CD4-positive, alpha-beta T cell treated with Interleukin-4 for 4 hours (primary cell): ENCODE measurements around the gene PRKCZ.

ENCODE experiments used
- DNase-seq: peaks from one replicate; pipeline ENCODE4 v3.0.0-alpha.2; 2020

The PRKCZ gene

DNA sequence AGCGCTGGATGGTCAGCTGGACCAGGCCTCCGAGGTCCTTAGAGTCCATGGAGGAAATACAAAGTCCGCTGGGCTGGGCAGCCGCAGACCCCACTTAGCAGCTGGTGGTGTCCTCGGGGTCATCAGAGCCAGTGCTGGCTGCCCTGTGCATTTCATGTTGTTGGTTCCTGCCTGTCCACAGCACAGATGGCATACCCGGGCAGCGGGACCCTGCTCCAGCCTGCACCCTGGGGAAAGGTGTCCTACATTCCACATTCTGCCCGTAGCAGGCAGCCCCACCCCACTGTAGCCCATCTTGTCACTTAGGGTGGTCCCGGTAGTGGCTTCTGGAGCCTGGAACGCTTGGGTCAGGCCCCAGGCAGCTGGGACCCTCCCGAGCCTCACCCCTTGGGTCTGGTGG, 19.8 kb downstream of the PRKCZ start:
- DNase-seq = no peak

DNA sequence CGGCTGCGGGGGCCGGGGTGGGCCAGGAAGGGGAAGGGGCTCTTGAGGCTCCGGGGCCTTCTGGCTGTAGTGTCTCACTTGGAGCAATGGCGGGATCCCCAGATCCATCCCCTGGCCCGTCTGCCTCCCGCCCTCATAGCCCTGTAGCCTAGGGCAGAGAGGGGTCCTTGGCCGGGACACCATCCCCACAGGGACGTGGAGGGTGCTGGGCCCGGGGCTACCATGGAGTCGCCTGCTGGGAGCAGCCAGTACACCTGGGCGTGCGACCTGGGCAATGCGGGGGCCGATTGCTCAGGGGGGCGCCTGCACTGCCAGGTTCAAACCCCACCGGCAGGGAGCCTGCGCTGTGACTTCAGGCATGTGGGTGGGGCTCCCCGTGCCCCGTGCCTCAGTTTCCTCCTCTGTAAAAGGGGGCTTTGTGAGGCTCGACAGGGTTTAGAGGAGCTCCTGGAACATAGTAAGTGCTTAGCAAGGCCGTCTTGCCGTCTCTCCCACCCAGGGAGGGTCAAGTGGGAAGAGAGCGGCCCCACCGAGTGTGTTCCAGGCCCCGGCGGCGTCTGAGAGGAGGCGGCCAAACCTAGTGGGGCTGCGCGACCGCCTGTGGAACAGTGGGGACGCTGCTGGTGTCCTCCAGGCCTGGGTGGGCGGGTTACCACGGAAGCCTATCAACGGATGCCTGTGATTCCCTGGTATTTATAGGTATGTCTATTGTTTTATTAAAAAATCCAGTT, 20.8 kb downstream of the PRKCZ start:
- no peak for DNase-seq

DNA sequence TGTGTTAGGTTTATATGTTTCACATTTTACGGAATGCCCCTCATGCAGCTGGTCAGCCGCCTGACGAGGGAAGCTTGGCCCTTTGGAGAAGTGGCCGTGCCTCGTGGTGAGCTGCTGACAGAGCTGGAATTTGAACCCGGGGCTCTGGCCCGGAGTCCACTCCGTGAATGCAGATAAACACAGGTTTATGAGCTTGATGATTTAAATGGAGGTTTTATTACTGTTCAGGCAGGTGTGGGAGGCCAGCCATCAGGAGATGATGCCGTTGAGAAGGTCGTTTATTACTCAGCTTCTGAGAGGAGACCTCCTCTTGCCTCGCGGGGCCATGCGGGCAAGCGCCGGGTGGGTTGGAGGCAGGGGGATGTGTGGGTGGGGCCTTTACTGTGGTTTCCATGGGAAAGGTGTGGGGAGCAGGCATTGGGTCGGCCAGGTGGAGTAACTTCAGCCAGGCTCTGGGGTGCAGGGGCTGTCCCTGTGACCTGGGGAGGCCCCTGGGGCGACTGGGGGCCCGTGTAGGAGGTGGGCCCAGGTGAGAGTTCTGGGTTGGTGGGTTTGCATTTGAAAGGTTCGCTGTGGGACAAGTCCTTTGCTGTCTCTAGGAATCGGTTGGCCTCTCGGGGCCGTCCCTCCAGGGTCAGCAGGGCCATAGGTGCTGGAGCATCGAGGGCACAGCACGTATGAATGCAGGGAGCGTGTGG, 22.0 kb downstream of the PRKCZ start:
- no peak for DNase-seq

DNA sequence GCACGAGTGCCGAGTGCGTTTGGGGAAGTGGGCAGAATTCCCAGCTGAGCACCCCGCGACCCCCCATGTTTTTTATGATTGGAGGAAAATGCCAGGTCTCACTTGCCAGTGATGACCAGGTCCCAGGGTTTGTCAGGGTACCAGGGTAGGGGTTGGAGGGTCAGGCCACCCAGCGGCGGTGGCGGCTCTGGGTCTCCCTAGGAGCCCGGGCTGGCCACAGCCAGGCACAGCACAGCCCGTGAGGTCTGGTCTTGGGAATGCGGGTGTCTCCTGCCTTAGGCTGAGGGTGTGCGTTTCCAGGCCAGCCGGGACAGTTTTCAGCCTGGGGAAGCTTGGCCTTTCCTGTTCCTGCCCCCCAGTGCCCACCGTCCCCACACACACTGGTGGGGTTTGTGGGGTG, 22.7 kb downstream of the PRKCZ start:
- no peak for DNase-seq

DNA sequence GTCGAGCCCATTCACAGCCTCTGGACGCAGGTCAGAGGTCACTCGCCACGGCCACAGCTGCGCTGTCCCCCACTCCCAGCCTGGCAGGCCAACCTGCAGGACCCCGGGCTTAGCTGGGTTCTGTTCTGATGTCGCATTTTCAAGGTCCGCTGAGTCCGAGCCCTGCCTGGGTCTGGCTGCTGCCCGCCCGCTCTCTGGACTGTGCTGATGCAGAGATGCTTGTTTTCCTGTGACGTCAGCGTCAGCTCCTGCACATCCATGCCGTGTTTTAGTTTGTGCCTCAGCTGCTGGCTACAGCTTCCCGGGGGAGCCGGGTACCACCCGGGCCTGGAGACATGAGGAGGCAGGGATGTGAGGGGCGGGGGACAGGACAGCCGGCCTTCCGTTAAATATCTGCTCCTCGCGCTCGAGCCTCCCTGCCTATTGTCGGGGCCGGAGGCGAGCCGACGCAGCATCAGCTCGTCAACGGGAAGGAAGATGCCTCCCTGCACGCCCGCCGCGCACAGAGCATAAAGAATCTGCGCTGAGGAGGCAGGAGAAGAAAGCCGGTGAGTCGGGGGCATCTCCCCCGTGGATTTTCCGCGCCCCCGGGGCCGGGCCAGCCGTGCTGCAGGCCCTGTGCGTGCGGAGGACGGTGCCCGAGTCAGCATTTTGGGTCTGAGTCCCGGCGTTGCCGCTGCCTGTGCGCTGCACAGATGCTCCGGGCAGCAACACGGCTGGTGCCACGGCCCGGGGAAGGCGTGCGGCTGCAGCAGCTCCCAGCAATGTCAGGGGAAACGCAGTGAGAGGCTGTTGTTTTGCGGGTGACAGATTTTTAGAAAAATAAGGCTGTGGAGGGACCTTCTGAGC, 23.4 kb downstream of the PRKCZ start:
- DNase-seq = no peak

DNA sequence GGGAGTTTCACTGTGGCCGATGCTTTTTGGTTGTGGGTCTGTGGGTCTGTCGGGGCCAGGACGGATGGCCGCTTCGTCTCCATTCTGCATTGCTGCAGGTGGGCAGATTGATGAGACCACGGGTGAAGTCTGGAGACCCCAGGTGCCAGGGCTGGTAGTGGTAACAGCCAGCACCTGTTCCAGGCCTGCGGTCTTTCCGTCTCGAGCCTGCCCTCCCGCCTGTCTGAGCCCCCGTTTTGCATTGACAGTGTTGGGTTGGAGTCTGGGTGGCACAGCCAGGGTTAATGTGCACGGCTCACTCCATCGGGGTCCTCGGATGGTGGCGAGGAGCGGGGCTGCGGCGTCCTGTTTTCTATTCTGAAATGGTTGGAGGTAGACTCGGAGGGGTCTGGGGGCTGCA, 24.2 kb downstream of the PRKCZ start:
- DNase-seq = no peak

DNA sequence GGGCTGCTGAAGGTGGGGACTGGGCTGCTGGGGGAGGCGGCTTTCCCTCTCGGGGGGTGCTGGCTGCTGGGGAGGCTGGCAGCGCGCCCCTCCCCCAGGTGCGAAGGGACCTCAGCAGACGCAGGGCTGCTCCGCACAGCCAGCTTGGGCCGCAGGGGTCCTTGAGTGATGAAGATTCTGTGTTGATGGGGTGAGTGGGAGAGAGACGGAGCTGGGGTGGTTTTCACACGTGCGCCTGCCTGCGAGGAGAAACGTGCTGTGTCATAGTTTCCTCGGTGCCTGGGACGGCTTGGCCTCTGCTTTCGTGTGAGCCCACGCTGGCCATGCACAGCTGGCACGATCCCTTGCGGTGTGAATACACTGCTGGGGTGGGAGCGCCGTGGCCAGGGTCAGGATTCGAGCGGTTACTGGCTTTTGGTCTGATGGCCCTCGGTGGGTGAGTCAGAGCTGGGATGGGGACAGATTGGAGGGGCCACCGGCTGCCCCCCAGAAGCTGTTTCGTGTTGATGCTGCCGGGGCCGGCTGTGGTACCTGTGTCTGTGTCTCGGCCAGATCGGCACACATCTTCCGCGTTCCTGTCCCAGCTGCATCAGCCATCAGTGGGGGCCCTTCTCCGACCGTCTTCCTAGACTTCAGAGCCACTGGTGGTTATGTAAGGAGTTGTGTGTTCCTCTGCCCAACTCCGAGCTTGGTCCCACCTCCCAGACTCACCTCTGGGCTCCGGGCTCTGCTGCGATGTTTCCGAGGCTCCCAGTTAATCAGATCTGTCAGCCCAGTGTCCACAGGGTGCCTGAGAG, 24.9 kb downstream of the PRKCZ start:
- DNase-seq = no peak

DNA sequence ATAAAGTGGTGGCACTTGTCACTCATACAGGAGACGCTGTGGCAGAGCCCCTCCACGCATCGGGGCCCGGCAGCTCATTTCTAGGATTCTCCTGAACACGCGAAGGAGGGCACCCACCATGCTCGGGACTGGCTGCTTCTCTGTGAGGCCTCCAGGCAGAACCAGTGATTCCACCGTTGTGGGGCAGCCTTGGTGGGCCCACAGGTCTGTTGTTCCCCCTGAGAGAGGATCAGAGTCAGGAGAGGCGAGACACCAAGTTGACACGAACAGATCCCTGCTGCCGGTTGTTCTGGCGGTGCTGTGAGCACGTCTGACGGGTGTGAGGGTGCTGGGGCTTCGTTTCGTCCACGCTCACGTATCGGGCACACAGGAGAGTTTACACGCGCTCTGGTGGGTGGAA, 26.6 kb downstream of the PRKCZ start:
- no peak for DNase-seq

DNA sequence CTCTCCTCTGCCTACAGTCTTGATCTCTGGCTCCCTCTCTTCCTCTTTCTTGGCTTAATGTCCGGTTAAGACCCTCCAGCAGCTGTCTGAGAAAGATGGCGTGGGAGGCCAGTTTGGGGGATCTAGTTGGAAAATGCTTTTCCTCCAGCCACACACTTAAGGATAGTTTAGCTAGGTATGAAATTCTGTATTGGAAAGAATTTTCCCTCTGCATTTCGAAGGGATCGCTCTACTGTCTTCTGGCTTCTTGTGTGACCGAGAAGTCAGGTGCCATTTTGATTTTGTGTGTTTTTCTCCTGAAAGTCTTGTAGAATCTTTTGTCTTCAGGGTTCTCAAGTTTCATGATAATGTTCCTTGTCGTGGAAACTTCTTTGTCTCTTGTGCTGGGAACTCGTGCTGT, 28.0 kb downstream of the PRKCZ start:
- DNase-seq = no peak

DNA sequence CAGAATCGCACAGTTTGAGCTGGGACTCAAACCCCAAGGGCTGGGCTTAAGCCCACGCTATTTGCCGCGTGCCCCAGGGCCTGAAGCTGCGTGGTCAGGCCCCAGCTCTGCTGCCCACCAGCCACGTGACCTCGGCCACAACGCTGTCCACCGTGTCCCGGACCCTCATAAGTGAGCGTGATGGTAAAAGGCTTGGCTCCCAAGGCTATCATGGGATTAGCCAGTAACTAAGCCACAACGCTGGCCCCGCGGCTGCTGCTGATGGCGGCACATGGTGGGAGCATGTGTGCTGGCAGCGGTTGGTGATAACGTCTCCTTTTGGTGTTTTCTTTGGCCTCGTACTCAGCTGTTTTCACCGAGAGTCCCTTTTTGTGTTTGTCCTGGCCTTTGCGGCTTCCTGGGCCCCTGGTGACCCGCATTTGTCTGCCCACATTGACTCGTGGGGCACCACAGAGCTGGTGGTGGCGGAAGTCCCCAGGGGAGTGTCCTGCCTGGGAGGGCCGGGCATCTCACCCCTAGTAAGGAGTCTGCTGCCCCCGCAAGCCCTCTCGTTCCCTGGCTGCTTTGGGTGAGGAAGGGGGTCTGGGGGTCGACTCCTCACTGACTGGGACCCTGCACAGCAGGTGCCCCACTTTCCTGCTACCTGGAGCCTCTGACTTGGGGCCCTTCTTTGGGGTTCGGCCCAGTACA, 29.3 kb downstream of the PRKCZ start:
- DNase-seq = no peak

DNA sequence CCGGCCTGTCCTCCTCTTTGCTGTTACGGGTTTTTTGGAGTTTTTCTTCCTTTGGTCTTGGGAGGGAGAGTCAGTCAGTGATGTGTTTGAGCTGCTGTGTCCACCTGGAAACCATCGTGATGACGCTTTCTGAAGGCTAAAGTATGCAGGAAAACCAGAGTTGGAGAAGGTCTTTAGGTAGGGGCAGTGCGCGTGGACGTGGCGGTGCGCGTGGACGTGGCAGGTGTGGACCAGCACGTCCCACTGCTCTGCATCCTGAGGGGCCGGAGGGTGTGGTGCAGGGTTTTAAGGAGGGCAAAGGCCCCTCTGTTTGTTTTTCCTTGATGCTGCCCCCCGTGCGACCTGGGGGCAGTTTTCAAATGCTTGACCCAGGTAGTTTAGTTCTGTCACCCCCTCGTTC, 29.9 kb downstream of the PRKCZ start:
- DNase-seq = no peak

DNA sequence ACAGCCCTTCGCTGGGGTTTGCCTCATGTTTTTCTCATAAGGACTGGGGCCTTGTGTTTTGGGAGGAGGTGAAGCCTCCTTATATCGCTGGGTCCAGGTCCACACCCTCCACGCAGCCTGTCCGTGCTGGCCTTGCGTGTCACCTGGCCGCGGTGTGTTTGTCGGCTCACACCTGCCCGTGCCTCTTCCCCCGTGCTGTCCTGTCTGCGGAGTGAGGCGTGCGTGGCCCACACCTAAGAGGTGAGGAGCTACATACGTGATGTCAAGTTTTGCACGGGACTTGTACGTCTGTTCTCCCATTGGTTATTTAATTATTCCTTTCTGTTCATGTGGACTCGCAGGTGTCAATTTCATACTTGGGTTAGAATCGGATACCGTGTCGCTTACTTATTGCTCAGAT, 30.7 kb downstream of the PRKCZ start:
- DNase-seq = no peak

DNA sequence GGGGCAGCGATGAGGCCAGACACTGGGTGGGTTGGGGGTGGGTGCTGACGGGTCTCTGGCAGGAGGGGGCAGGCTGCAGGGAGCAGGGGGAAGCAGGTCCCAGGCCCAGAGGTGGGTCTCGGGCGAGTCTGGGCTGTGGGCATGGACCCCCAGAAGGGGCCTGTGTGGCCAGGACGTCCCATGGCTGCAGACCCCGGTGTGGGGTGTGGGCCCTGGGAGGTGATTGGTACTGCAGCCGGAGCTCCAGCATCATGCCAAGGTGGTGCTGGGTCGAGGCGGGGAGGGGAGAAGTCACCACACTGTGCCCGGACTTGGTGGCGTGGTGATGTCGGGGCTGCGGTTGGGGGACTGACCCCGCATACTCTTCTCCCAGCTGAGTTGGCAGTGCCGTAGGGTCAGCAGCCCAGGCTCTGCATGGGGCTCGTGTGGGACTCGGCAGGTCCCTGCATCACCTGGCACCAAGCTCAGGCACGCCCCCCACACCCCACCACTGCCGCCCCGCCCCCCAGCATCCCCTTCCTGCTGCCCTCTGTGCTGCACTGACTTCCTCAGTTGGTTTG, 31.2 kb downstream of the PRKCZ start:
- no peak for DNase-seq

DNA sequence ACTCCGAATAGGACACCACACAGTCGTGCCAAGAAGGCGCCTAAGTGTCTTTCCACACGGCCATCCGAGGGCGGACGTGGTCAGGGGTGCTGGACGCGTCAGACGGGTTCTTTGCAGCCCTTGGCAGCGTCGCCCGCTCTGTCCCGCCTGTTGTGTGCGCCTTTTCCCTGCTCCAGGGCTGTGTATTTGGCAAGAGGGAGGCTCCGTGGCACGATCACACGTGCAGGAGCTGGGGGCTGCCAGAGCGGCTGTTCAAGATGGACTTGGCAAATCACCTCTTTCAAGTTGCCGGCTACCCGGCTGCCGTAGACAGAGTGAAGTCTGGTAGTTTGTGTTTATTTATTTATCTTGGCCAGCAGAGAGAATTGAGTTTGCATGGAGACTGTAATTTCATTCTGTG, 31.9 kb downstream of the PRKCZ start:
- no peak for DNase-seq

DNA sequence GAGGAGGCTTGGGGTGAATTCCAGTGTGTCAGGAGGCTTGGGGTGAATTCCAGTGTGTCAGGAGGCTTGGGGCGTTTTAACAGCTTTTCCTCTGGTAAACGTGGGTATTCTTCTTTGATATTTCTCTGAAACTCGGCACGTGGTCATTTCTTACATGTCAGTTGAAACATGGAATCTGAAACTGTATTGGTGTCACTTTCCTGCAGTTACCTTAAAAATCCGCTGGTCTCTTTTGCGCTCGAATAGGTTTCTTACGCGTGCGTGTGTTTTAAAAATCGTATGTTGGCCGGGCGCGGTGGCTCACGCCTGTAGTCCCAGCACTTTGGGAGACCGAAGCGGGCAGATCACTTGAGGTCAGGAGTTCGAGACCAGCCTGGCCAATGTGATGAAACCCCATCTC, 33.5 kb downstream of the PRKCZ start:
- DNase-seq = no peak

DNA sequence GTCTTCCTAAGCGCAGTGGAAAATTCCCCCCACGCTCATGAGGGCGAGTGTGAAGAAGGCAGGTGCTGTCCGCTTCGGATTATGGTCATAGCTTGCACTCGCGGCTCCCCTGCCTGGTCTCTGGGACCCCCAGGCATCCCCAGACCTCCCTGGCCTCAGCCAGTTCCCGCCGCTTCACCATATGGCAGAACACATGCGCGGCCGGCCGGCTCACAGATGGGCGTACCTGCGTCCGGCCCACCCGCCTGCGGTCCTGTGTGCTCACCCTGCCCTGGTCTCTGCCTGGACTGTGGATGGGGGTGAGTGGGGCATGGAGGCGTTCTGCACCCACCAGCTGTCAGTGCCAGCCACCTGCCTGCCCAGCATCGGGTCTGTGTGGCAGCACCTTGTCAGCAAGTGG, 34.1 kb downstream of the PRKCZ start:
- DNase-seq = no peak

DNA sequence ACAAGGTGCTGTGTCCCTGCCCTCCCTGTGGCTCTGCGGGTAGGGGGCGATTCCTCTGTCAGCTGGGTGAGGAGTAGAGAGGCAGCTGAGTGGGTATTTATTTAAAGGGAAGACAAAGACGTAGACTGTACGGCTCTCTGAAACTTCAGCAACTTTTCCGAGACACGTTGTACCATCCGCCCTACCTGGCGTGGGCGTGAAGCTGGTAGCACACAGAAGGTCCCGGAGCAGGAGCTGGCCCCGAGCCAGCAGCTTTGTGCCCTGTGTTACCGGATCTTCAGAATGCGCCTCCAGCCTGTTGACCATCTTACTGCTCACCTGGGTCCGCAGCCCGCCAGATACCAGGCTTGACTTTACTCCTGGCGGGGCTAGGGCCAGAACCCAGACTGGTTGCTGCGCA, 34.9 kb downstream of the PRKCZ start:
- DNase-seq = no peak

DNA sequence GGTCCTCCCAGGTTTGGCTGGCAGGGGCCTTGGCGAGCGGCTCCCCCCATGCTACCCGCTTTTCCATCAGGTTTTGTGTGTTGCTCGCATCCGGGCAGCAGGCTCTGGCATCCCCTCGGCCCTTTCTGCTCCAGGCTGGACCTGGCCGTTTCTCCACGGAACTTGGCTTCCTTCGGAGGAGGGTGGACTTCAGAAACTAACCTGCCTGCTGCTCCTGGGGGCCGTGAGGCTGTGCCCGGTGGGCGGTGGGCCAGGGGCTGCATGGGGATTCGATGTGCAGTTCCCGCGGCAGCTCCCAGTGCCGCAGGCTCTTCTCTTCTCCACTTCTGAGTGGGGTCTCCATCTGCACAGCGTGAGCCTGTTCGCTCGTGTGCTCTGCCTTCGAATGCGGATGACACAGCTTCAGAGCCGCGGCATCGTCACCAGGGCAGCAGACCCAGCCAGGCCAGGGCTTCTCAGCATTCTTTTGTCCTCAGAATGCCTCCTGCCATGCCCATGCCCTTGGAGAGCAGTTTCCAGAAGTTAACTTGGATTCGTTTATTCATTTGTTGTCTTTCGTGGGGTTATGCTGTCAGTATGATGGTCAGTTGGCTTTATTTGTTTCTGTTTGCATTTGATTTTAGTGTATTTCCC, 36.4 kb downstream of the PRKCZ start:
- no peak for DNase-seq

DNA sequence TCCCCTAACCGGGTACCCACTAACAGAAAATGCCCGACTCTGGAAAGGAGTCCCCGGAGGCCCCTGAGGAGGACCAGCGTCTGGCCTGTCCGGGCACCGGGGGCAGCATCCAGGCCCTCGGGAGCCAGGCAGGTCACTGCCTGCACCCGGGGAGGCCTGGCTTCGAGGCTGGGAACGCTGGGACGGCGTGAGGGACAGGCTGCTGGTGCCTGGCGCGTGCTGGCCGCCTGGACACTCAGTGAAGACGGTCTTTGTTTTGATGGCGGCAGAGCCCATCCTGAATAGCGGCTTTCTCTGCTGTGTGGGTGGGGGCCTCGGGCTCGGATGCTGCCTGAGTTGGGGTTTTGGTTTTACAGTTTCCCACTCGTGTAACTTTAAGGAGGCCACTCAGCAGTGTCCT, 37.6 kb downstream of the PRKCZ start:
- DNase-seq = no peak

DNA sequence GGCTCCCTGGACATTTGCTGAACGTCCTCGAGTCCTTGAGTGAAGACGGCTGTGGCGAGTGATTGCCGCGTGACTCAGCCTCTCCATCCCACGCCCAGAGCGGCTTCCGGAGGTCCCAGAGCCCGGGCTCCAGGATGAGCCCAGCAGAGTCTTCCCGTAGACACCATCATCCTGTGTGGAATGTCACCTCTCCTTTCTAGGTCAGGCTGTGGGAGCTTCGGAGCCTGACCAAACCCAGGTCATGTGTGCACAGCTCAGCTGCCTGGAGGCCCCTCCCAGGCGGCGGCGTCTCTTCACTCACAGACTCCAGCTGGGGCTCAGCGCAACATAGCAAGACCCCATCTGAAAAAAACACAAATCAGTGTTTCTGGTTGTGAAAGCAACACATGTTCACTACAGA, 38.2 kb downstream of the PRKCZ start:
- DNase-seq = no peak

DNA sequence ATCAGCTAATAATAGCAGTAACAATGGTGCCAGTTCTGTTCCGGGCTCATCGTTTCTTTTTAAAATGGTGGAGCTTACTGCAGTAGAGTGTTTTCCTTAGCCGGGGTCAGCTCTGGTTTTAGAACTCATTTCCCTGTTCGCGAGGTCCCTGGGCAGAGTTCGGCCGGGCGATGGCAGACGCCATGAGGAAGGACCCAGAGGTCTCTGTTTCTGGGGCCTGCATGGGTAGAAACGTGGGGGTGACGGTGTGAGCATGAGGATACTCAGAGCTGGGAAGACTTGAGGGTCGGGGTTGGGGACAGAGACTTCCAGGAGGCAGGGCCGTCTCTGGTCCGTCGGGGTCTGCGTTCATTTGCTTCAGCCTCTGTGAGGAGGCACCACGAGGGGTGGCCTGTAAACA, 38.8 kb downstream of the PRKCZ start:
- DNase-seq = no peak
